HEK293T (cell line): ENCODE measurements around the gene CHRDL1.

Experiments used
- FOXA1 ChIP-seq: fragments of 450-650 bp; IDR thresholded peaks from 2 replicates; pipeline ENCODE4 v1.6.1; 2016; ENCODE audit warnings: mild to moderate bottlenecking
- FOXM1 ChIP-seq: fragments of 450-650 bp; IDR thresholded peaks from 2 replicates; pipeline ENCODE4 v1.6.1; 2017; ENCODE audit warnings: mild to moderate bottlenecking, borderline replicate concordance
- HDGF ChIP-seq: fragments of 450-650 bp; IDR thresholded peaks from 2 replicates; pipeline ENCODE4 v1.6.1; 2017; ENCODE audit warnings: antibody characterized with exemption, borderline replicate concordance
- LEF1 ChIP-seq: fragments of 450-650 bp; IDR thresholded peaks from 2 replicates; pipeline ENCODE4 v1.6.1; 2017; ENCODE audit warnings: mild to moderate bottlenecking, borderline replicate concordance
- SP1 ChIP-seq: fragments of 450-650 bp; IDR thresholded peaks from 2 replicates; pipeline ENCODE4 v1.6.1; 2017

- TF ChIP-seq FOXM1 (no peak), SP1 (no peak), FOXA1 (no peak), LEF1 (no peak), HDGF (no peak)
Observed at GRCh38 chrX:110748256-110748806, 47.3 kb downstream of the CHRDL1 start.
